CD4-positive, alpha-beta T cell treated with Interferon alpha-2 for 1 hour (primary cell): ENCODE data around the gene MACROD2.

Source experiments
- DNase-seq, 2 donors: peaks; one replicate each; pipeline ENCODE4 v3.0.0-alpha.2; 2020 to 2022

Gene MACROD2

DNA sequence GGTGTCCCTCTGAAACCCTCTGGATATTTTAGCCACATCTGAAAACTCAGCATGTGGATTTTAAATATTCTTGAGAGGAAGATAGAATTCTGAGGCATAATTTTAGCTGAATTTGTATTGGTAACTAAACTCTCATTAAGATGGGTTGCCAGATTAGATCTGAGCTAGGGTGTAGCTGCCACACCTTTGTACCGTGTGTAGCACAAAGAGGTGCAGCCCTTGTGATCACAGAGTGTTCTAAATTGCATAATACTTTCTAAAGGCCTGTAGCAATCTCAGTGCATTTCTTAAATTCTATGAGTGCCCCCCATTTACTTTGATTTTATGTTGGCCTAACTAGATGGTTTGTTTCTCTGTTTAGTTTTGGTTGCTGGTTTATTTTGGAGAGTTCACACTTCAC, 289.1 kb downstream of the MACROD2 start:
- DNase-seq: no peak

DNA sequence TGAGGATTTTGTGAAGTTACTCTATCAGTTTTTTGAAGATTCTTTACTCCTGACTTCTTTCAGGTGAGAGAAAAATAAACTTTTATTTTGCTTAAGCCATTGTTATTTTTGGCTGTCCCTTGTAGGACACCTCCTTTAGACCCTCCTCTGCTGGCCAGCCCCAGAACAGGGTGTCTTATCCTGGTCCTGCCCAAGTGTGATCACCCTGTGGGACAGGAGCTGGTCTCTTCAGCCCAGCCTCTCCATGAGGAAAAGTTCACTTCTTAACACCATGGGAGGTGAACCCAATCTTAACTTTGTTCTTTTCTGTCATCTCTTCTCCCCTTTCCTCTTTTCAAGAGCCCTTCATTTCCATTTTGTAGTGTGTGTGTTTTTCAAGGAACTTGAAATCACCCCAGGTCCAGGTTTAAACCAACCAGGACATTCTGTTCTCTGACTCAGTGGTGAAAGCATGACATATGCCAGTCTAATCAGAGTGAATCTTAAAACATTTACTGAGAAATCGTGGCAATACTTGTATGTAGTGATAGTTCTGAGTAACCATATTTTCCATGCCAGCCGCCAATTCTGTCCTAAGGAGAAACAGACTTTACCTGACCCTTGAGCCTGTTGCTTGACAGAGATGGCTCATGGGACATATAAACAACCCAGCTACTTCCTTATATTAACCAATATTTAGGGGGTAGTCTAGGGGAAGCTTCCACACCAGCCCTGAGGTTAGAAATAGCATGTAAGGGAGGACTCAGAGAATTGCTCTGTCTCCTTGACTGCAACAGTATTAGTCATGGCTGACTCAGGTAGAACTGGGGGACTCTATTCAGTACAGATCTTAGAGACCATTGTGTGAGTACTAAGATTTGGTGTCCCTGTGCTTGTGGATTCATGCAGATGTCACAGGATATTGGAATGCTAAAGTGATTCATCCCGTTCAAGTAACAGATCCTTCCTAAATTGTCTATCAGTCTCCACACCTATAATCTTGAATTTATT, 293.3 kb downstream of the MACROD2 start:
- no peak for DNase-seq

DNA sequence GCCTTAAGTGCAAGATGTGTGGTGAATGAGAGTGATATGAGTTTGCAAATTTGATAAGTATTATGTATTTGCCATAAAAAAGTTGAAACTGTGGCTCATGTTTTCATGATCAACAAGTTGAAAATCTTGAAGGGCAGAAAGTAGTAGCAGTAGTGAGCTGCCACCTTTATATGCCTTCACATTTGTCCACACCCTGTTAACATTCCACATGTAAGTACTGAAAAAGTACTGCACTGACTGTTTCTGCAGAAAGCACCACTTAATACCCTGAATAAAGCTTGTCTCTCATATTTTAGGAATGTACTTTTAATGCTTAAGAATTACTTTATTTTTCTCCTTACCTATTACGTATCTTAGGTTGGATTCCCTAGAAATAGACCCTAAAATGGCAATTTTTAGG, 296.2 kb downstream of the MACROD2 start:
- DNase-seq: no peak

DNA sequence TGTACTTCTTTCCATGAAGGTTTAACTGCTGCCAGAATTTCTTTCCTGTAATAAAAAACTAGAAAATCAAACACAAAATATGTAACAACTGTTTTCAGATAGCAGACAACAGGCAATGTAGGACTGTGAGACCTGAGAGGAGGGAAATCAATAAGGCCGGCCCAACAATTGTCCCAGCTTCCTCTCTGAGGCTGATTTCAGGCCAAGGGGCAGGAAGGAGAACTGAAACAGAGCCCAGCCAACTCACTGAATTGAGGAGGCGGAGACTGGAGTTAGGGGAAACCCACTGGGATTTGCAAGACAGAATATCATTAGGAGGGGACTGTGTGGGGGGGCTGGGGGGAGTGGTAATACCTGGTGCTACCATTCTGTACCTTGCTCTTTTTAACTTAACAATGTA, 299.9 kb downstream of the MACROD2 start:
- DNase-seq: no peak

DNA sequence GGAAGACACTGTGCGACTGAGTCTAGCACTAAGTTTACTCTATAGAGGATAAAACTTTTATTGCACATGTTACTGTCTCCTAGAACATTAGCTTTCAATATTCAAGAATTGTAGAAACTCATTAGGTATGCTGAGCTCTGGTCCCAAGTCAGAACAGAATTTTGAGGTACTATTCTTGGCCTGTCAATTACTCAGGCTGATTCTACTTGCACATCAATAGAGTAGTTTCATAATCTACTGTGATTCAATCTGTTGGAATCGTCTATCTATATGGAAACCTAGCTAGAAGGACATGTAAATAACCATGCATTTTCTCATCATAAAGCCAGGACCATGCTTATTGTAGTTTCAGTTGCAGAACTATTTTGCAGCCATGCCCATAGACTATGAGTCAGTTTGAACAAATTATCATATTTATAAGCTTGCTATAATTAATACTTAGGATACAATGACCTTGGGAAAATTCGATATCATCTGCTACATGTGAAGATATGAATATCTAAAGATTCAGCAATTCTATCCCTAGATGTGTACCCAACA, 300.5 kb downstream of the MACROD2 start:
- DNase-seq: no peak

DNA sequence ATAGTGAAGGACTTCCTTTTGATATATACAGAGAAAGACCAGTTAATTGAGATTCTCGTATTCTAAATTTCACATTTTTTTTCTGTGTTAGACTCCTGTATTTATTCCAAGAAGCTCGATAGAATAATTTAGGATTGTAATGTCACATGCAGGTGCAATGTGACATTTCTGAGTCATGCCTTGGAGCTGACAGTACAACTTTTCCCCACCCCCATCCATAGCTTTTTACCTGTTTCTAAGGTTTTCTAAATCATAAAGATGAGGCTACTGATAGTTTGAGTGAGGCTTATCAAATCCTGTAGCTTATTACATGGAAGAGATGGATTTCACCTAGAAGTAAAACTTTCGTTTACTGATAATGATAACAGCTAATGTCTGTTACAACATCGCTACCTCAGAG, 304.5 kb downstream of the MACROD2 start:
- no peak for DNase-seq

DNA sequence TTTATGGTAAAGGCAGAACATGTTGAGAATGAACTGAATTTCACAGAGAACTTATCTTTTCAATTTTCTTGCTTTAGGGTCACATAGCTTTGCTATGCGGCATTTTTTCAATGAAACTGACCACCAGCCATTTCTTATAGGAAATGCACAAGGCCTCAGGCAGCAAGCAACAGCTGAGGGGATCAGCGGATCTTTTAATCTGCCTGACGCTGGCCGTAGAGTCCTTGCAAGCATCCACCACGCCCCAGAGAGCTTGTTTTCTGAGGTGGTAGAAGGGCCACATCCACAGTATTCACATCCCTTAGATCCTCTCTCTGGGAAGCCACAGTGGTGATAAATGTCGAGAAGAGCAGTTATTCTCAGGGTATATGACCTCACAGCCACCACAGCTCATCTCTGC, 307.8 kb downstream of the MACROD2 start:
- no peak for DNase-seq

DNA sequence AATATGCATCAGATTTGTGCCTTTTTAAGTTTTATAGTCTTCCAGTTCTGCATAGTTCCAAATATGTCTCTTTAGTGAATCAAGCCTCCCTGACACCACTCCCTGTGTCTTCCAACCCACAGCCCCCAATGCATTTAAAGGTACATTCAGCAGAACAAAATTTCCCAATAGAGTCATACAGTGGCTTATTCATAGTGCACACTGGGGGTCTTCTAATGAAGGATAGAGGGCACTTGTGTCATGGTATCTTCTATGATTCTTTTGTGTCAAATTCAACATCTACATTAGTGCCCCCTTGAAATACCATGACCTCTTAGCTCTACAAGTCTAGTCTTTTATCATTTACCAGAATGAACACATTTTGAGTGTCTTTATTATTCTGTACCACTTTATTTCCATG, 308.3 kb downstream of the MACROD2 start:
- no peak for DNase-seq

DNA sequence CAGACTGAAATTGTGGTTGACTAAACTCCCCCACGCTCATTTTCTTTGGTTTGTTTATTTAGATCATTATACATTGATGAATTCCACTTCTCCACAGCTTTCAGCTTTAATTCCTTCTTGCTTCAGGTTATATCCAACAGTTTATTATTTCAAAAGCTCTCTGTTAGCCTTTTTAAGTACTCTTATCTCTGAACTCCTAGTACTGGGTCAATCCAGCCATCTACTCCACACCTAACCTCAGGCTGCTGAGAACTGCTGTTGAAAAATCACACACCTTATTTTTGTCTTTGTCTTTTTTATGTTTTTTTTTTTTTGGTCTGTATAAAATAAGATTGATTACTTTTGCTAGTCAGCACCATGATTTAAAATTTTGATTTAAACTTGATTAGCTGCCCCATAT, 309.2 kb downstream of the MACROD2 start:
- no peak for DNase-seq

DNA sequence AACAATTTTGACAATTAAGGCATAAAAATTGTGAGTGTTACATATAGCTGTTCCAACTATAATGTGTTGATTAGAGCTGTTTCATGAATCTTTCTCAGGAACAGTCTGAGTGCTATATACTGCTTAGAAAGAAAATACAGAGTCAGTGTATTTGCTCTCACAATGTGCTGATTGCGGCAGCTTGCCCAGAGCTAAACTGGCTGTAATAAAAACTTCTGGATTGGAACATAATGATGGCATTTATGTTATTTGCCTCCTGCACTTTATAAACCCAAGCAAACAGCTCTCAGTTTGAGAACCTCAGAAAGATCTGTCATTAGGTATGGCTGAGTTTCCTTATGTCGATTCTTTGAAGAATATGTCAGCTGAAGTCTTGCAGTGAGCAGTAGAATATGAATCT, 312.6 kb downstream of the MACROD2 start:
- no peak for DNase-seq

DNA sequence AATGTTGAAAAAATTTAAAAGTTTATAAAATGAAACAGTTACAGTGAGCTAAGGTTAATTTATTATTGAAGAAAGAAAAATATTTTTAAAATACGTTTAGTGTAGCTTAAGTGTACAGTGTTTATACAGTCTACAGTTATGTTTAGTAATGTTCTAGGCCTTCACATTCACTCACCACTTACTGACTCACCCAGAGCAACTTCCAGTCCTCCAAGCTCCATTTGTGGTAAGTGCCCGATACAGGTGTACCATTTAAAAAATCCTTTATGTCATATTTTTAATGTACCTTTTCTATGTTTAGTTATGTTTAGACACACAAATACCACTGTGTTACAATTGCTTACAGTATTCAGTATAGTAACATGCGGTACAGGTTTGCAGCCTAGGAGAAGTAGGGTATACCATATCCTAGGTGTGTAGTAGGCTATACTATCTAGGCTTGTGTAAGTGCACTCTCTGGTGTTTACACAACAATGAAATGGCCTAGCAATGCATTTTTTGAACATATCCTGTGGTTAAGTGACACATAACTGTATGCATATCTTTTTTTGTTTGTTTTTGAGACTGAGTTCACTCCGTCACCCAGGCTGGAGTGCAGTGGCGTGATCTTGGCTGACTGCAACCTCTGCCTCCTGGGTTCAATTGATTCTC, 315.8 kb downstream of the MACROD2 start:
- DNase-seq: no peak

DNA sequence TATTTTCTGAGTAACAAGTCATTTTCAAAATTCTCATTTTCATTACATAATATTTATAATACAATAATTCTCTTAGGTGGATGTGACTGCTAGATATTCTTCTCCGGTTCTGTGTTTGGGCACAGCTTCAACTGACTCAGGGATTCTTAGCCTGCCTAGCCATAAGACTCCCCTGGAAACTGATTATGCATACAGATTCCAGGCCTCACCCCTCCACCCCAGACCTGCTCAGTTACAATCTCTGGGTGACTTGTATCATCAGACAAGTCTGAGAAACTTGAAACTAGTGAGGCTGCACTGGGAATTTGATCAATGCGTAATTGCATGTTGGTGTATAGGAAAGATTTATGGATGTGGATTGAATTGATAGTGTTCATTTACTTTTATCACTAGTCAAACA, 316.7 kb downstream of the MACROD2 start:
- DNase-seq: no peak

DNA sequence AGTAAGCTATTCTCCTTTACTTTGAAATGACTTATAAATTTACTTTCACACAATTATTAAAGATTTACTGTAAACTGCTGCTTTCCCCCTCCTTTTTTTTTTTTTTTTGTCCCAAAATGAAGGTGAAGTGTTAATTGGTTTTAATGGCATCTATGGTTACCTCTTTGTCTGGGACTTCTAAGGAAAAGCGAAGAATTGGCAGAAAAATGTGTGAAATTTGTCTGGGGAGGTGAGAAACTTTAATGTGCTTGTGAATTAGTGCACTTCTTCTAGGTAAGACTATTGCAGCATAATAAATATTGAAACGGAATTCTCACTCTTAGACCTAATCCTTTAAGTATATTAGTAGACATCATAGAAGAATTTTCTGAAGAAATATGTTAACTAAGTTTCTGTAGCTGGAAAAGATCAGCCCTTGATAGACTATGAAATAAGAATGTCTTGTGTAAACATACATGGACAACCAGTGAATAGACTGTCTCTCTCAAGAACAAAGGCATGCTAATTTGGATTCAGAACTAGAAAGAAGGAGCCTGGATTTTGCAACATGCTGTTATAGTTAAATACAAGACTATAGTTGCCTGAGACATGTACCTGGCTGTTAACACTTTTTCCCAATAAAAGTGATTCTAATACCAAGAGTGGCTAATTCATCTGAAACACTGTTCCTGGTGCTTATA, 318.2 kb downstream of the MACROD2 start:
- DNase-seq: no peak

DNA sequence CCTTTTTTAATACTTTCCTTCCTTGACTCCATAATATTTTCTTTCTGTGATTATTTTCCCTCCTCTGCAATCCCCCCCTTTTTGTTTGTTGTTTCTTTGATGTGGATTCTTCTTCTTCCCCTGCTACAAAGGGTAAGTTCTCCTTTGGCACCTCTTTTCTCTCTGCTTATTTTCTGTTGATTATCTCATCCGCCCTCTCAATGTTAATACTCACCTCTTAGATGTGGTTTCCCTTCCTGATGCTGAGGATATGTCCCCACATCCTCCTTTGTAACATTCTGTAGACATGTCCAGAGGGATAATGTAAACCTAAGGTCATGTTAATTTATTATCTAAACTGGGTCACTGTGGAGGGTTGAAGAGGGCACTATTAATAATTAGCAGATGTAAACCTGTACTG, 324.4 kb downstream of the MACROD2 start:
- no peak for DNase-seq

DNA sequence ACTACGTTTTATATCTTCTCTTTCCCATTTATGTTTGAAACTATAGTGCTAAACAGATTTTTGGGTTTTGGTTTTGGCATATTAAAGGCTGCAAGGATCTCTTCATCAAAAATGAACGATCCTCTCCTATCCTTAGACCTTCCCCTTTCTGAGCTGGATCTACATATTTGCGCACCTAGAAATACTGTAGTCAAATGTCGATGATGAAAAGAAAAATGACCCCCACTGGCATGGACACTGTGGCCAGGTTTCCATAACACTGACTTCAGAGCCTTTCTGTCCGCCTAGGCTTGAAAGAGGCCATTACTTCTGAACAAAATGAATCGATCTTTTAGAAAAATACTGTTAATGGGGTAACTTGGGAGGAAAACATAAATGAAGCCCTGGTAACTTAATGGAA, 336.3 kb downstream of the MACROD2 start:
- no peak for DNase-seq

DNA sequence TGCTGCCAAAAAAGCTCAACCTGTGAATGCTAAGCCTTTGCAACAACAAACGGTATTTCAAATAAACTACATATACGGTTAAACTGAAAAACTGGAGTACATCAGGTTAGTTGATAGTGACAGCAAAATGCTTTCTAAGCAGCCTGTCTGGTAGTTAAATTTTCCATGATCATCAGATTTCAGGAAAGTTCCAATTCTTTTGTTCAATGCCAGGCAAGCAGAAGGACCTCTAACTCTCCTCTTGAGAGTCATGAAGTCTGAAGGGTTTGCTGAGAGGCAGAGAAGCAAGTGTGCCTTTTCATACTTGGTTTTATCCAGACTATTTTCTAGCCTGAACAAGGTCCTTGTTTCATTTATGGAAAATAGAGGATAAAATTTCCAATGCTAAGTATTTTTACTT, 337.6 kb downstream of the MACROD2 start:
- DNase-seq: no peak

DNA sequence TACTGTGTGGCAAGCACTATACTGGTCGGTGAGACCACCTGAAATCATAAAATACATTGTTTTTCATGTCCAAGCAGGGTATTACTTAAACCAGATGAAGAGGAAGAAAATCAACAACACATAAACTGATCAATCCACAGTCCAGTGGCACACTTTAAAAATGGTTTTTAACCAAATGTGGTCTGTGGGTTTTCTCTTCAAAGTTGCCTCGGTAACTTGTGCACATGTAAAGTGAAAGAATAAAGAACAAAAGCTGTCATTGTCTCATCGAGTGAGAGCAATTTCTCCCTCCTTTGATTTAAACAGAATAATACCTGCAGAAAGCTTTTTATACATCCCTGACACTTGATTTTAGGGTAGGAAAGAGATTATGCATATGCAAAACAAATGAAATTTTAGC, 338.4 kb downstream of the MACROD2 start:
- DNase-seq: no peak

DNA sequence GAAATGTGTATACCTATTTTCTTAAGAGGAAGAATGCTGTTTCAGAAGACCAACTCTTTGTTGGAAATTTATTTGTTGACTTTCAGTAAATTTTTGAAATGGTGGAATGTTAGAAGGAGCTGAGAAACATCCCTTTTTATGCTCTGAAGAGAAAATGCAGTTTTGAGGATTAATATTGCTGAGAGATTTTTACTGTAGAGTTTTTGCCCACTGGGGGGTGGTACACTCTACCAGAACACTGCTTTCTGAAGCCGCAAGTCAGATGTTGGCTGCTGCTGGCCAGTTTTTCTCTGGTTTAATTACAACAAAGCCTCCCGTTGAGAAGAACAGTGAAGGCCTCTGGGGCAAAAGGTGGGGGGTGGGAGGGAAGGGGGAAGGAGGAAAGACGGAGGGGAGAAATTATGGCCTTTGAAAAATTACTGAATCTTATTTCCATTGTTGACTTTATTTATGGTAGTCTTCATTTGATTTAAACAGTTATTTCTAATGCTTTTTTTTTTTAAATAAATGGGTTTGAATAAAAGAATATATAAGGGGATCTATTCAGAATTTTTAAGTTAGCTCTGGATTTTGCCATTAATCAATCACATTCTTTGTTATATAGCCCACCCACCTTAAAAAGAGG, 339.1 kb downstream of the MACROD2 start:
- DNase-seq: no peak

DNA sequence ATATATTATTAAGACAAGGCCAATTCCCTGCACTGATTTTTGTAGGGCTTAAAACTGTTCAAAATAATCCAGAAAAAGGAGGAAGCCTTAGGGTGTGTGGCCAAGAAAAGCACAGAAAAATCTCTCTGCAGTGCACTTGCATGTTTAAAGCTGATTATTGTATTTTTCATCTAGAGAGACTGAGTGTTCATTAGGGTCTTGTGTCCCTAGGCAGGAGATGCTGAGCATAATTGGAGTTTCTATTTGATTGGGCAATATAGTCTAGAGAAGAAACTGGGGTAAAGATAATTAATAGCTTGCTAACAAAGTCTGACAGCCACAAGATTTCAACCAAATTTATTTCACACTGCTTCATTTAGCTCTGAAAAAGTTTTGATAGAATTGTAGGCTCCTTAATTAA, 339.7 kb downstream of the MACROD2 start:
- DNase-seq: no peak

DNA sequence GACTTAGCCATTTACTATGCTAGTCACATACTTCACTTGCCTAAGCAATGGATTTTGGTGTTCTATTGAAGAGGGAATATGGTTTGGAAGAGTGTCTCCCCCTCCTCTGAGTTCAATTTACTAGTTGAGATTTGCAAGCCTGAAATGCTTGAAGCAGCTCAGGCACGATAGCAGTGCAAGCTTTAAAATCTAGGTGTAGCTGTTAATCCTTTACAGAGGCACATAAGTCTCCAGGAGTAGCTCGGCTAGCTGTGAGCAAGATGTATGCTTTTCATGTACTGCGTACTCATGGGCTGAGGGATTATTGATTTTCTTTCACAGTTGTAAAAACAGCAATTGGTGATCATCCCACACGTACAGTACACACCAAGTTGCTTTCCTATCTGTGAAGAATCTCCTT, 341.4 kb downstream of the MACROD2 start:
- no peak for DNase-seq

DNA sequence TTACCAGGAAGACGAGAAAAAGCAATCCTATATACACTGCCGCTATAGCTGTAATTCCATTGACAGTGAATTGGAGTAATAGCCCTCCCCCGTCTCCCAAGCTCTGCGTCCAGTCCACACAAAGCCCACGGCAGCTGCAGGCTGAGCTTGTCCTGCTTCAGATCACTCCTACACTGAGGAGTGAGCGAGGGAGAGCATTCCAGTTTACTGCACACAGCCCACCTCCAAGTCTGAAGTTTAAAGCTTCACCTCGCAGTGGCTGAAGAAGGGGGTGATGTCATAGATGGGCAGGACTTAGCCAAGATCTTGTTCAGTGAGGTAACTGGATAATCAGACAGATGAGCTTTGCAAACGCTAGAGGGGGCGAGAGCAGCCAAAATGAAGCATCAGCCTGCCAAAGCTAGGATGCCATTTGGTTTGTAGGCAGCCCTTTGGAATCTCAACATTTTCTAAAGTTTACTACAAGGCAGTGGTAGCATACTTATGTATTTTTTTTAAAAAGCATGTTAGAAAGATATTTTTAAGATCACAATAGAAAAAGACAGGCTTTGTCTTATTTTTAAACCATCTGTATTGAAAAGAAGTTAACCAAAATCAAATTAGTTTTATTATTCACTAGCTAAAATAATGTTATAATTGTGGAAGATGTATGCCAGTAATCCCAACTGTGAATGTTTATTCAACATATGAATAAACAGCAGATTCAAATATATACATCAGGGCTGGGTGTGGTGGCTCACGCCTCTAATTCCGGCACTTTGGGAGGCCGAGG, 342.3 kb downstream of the MACROD2 start, which contains the start of gene FLRT3:
Gene FLRT3, minus strand, starts transcription at position 213 of the 772 bp plus-strand sequence. CDS start 10,106 bp downstream, outside the sequence.
- peak; percentile 0 to 3 for DNase-seq

DNA sequence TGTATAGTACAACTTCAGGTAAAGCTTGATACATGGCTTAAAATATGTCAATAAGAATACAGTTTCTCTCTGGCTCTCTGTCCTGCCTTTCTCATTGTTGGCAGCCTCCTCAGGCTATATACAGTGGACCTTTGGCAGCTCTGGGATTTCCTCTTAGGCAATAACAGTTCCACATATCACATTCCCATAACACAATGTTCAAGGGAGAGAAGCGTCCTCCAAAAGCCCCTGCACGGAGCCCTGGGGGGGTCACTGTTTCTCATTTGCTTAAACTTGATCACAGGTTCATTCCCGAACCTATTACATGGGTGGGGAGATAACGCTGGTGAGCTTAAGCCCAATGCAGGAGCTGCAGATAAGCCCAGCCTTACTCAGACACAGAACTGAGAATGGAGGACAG, 346.5 kb downstream of the MACROD2 start:
- DNase-seq: no peak
